GM18511 (cell line): ENCODE data around the gene DNAH14.
"Not testable (repeated sequence)": the region's sequence is repeated elsewhere in the genome, so short reads cannot be mapped to it uniquely, and the experiment has no call there.

Experiments
- ATAC-seq: cut with Tn5 transposase; IDR thresholded peaks from one replicate; pipeline ENCODE4 v1.9.1; 2021; ENCODE audit warnings: mild to moderate bottlenecking, moderate library complexity; ENCODE audit not compliant: unreplicated experiment

The DNAH14 gene

GRCh38 chr1:224920930-224921329 is 8.5 kb upstream of the DNAH14 start:
- no peak for ATAC-seq

DNA sequence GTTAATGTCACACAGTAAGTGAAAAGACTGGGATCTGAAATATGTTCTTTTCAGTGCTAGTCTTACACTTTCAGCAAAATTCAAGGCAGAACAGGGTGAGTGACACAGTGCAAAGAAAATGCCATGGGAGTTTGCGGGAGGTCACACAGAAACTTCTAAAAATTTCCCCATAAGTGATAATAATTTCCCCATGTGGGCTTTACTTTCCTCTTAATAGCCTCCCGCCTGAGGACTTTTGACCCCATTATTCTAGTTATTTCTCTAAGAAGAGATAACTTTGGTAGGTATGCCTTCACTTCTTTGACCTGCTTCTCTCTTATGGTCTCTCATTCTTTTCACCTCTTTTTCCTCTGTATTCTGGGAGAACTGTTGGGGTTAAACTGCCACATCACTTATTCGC is 8.1 kb upstream of the DNAH14 start:
- ATAC-seq, result no peak

DNA sequence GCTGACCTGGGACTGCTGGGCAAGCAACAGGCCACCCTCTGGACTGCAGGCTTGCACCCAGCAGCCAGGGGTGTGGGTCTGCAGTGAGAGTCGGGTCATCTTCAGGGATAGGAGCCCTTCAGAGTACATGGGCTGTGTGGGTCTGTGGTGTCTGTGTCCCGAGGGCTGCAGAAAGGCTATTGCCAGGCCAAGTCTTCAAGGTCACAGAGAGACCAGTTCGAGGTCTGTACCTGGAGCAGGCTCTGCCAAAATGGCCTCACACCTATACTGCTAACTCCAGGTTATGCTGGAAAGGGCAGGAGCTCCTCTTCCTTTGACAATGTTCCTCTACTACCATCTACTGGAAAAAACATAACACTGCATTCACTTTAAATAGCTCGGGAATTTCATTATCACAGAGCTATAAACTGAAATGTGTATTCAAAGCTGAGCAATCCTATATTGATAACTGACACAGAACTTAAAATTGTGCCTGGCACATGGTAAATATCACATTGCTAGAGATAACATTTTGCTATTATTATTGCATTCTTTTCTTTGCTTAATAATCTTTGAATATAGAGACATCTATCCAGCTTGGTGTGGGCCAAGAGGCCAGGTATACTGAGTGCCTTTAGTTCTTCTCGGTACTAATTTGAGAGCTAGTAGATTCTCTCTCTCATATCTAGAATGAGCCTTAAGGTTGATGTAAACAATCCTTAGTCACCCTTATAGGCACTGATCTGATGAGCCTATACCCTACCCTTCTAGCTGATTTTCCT is 6.9 kb upstream of the DNAH14 start:
- peak; percentile 73 for ATAC-seq

GRCh38 chr1:224923726-224924125 is 5.7 kb upstream of the DNAH14 start:
- no peak for ATAC-seq

DNA sequence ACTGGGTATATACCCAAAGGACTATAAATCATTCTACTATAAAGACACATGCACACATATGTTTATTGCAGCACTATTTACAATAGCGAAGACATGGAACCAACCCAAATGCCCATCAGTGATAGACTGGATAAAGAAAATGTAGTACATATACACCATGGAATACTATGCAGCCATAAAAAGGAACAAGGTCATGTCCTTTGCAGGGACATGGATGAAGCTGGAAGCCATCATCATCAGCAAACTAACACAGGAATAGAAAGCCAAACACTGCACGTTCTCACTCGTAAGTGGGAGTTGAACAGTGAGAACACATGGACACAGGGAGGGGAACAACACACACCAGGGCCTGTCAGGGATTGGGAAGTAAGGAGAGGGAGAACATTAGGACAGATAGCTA is 1.8 kb upstream of the DNAH14 start:
- ATAC-seq, result not testable (repeated sequence)

DNA sequence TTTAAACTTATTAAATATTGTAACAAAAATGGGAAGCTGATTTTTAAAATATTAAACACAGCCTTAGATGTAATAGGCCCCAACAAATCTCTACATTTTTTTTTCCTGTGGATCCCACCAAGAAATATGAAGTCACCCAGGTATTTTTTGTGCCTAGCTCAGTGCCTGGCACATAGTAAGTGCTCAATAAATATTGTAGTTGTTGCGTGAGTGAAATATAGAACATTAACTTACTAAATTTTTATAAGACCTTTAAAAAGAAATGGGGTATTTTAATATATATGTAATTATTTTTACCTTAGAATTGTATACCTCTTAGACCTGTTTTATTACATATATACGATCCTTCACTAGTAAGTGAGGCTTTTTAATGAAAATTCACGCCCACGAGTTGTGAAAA is 569 bp upstream of the DNAH14 start:
- ATAC-seq, result no peak

- ATAC-seq, result no peak
Observed at GRCh38 chr1:224931605-224932004, 2.1 kb downstream of the DNAH14 start.

- no peak for ATAC-seq
Observed at GRCh38 chr1:224932607-224933249, 3.3 kb downstream of the DNAH14 start.

DNA sequence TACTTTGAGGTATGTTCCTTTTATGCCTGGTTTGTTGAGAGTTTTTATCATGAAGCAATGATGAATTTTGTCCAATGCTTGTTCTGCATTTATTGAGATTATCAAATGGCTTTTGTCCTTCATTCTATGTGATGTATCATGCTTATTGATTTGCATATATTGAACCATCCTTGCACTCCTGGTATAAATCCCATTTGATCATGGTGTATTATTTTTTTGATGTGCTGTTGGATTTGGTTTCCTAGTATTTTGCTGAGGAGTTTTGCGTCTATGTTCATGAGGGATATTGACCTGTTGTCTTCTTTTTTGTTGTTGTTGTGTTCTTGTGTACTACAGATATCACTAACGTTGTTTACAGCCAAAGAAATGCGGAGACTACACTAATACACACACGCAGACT is 4.1 kb downstream of the DNAH14 start:
- no peak for ATAC-seq

DNA sequence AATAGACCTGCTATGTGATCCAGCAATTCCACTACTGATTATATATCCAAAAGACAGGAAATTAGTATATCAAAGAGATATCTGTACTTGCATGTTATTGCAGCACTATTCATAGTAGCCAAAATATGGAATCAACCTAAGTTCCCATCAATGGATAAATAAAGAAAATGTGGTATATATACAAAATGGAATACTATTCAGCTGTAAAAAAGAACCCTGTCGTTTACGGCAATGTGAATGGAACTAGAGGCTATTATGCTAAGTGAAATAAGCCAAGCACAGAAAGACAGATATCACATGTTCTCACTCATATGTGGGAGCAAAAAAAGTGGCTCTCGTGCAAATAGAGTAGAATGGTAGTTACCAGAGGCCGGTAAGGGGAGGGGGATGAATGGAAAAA is 9.2 kb downstream of the DNAH14 start:
- ATAC-seq, result no peak

DNA sequence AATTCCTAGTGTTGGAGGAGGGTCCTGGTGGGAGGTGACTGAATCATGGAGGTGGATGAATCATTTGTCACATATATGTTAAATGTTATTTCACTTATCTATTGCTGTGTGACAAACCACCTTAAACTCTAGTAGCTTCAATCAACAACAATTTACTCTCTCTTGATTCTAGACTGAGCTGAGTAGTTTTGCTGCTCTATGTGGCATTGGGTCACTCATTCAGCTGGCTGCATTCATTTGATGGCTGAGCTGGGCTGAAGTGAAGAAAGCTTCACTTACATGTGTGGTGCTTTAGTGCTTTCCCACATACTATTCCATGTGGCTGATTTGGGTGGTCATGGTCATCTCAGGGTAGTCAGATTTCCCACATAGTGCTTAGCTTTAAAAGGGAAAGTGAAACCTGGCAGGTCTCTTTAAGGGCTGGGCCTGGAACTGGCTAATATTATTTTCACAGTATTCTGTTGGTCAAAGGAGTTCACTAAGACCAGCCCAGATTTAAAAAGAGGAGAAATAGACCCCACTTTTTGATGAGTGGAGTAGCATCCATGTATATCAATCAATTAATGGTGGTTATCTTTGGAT is 10.5 kb downstream of the DNAH14 start:
- no peak for ATAC-seq

- not testable (repeated sequence) for ATAC-seq
Observed at GRCh38 chr1:224940735-224941134, 11.3 kb downstream of the DNAH14 start.

GRCh38 chr1:224945651-224946348 is 16.3 kb downstream of the DNAH14 start:
- not testable (repeated sequence) for ATAC-seq

DNA sequence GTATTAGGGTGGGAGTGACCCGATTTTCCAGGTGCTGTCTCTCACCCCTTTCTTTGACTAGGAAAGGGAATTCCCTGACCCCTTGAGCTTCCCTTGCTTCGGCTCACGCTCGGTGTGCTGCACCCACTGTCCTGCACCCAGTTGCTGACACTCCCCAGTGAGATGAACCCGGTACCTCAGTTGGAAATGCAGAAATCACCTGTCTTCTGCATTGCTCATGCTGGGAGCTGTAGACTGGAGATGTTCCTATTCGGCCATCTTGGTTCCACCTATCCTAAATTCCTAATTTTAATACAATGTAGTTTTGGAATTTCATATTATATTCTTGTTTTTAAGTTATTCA is 16.8 kb downstream of the DNAH14 start:
- ATAC-seq, result not testable (repeated sequence)

- no peak for ATAC-seq
Observed at GRCh38 chr1:224957696-224958095, 28.2 kb downstream of the DNAH14 start.

GRCh38 chr1:224958490-224958889 is 29.0 kb downstream of the DNAH14 start:
- no peak for ATAC-seq

GRCh38 chr1:224959115-224959514 is 29.6 kb downstream of the DNAH14 start:
- ATAC-seq, result no peak

GRCh38 chr1:224959656-224960055 is 30.2 kb downstream of the DNAH14 start:
- no peak for ATAC-seq

DNA sequence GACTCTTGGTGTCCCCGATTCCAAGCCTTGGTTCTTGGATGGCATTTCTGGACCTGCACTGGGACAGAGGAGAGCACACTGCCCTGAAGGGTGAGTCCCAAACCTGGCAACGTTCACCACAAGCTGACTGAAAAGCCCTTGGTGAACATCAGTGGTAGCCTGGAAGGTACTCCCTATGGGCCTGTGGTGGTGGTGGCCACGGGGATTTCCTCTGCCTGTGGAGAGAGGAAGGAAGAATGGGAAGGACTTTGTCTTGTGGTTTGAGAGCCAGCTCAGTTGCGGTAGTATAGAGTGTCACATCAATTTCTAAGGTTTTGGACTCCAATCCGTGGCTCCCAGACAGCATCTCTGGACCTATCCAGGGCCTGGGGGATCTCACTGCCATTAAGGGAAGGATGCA is 50.7 kb downstream of the DNAH14 start:
- ATAC-seq, result no peak

GRCh38 chr1:224981922-224982354 is 52.5 kb downstream of the DNAH14 start:
- not testable (repeated sequence) for ATAC-seq

DNA sequence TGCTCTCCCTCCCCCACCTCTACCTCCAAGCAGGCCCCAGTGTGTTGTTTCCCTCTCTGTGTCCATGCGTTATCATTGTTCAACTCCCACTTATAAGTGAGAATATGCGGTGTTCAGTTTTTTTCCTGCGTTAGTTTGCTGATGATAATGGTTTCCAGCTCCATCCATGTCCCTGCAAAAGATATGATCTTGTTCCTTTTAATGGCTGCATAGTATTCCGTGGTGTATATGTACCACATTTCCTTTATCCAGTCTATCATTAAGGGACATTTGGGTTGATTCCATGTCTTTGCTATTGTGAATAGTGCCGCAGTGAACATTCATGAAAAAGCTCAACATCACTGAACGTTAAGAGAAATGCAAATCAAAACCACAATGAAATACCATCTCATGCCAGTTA is 58.6 kb downstream of the DNAH14 start:
- ATAC-seq, result no peak

DNA sequence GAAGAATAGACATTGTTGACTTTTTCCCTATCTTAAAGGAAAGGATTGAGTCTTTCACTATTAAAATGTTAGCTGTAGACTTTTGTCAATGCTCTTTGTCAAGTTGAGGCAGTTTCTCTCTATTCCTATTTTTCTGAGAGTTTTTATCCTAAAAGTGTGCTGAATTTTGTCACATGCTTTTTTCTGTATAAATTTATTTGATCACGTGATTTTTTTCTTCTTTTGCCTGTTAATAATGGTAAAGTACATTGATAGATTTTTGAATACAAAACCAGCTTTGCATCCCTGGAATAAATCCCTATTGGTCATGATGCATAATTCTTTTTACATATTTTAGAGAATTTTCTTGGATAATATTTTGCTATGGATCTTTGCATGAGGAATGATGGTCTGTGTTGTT is 60.1 kb downstream of the DNAH14 start:
- ATAC-seq, result no peak
